Measurements from ENCODE around the gene HADHA. TPM values are rescaled to one million over a fixed set of nuclear protein-coding genes. Genes with fewer than 3 reads are reported as not detected.

Gene HADHA
- total RNA-seq, 1 experiment from 2014 or later: 112 TPM

DNA sequence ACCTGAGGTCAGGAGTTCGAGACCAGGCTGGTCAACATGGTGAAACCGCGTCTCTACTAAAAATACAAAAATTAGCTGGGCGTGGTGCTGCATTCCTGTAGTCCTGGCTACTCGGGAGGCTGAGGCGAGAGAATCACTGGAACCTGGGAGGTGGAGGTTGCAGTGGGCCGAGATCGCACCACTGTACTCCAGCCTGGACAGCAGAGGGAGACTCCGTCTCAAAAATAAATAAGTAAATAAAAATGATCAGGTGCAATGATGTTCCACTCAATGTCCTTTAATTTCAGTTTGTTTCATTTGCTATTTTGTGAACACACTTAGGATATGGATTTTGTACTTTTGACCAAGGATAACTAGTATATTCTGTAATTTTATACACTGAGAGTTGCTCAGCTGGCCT lies 9.3 kb downstream of the HADHA start:
- Histone ChIP-seq H3K14ac (ENCODE audit: insufficient read depth, low read length) (no peak overlapping the region), H3K79me1 (ENCODE audit: insufficient read depth, low read depth, low read length, poor library complexity, severe bottlenecking) (no peaks in the 10 kb centered on the region), H2BK12ac (ENCODE audit: insufficient read length, low read depth, low read length) (no peak overlapping the region), H3K27ac (ENCODE audit: insufficient read length, low read depth, low read length) (no peak overlapping the region), H3K4me2 (ENCODE audit: insufficient read depth, insufficient read length, low read length) (no peak overlapping the region), H3K4ac (ENCODE audit: low read depth, low read length) (no peak overlapping the region), H2BK5ac (ENCODE audit: insufficient read length, low read length) (no peak overlapping the region), H3K18ac (ENCODE audit: insufficient read length, low read depth, low read length) (no peak overlapping the region), H3K79me2 (ENCODE audit: insufficient read depth, low read length) (no peaks in the 10 kb centered on the region; the same call in 1 of the 2 replicates), H3K56ac (ENCODE audit: insufficient read length, low read depth, low read length) (no peak overlapping the region), H4K8ac (replicated peaks; ENCODE audit: insufficient read length, low read depth, low read length) (no peak overlapping the region), H2BK20ac (ENCODE audit: low read depth, low read length, poor library complexity, severe bottlenecking) (no peak overlapping the region), H2AK5ac (ENCODE audit: insufficient read length, low read length) (no peak overlapping the region), H4K91ac (ENCODE audit: insufficient read length, low read depth, low read length) (no peak overlapping the region), H3T11ph (ENCODE audit: low read length) (no peak overlapping the region), H4K20me1 (ENCODE audit: control insufficient read depth, insufficient read depth, insufficient read length) (no peaks in the 10 kb centered on the region), H4K5ac (ENCODE audit: insufficient read length, low read depth, low read length) (no peak overlapping the region), H3K27me3 (ENCODE audit: insufficient read depth, low read length) (no peaks in the 10 kb centered on the region), H2AFZ (ENCODE audit: low read length) (no peak overlapping the region), H3K9ac (ENCODE audit: extremely low read depth, insufficient read length, low read length) (no peak overlapping the region), H2BK15ac (ENCODE audit: low read depth, low read length) (no peak overlapping the region), H3K9me3 (ENCODE audit: control insufficient read depth, low read depth, low read length) (no peaks in the 10 kb centered on the region), H3K23ac (ENCODE audit: insufficient read length, low read depth, low read length) (no peak overlapping the region), H2BK120ac (ENCODE audit: low read depth, low read length, poor library complexity, severe bottlenecking) (no peak overlapping the region), H3K23me2 (ENCODE audit: insufficient read length, low read depth, low read length, poor library complexity, severe bottlenecking) (no peaks in the 10 kb centered on the region), H3K4me1 (ENCODE audit: insufficient read depth, low read length) (no peaks in the 10 kb centered on the region)
- Mint-ChIP-seq H3K4me3 (no peak overlapping the region), H3K4me1 (peaks cover 0 to under 1% of the 10 kb centered on the region in 2 experiments; a peak in 1 of 4 replicates), H3K9me3 (no peaks in the 10 kb centered on the region), H3K27me3 (ENCODE audit: low read depth) (no peaks in the 10 kb centered on the region), H3K36me3 (ENCODE audit: insufficient read depth in 1 of 3, low read depth in 3 of 3) (peaks cover 27 to 69% (median 36%) of the 10 kb centered on the region in 3 experiments), H3K27ac (no peak overlapping the region)
- TF ChIP-seq, protein P1, sequence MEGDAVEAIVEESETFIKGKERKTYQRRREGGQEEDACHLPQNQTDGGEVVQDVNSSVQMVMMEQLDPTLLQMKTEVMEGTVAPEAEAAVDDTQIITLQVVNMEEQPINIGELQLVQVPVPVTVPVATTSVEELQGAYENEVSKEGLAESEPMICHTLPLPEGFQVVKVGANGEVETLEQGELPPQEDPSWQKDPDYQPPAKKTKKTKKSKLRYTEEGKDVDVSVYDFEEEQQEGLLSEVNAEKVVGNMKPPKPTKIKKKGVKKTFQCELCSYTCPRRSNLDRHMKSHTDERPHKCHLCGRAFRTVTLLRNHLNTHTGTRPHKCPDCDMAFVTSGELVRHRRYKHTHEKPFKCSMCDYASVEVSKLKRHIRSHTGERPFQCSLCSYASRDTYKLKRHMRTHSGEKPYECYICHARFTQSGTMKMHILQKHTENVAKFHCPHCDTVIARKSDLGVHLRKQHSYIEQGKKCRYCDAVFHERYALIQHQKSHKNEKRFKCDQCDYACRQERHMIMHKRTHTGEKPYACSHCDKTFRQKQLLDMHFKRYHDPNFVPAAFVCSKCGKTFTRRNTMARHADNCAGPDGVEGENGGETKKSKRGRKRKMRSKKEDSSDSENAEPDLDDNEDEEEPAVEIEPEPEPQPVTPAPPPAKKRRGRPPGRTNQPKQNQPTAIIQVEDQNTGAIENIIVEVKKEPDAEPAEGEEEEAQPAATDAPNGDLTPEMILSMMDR (conservative IDR thresholded peaks at IDR 0.05): peak; percentile 53
- no CpG with 5 or more reads among the region's 9 CpGs for WGBS (ENCODE audit: extremely low coverage, insufficient read length, low lambda C conversion rate)
- DNase-seq: no peak

All from H9 (cell line).